HepG2 (cell line): ENCODE results near the gene RARG. TPM values are rescaled to one million over a fixed set of nuclear protein-coding genes. Genes with fewer than 3 reads are reported as not detected.

Experiments used
- ATAC-seq: fragments of 200-7000 bp; cut with Tn5 transposase; 3 replicates; pipeline ENCODE4 v1.9.1; 2020; ENCODE audit warnings: mild to moderate bottlenecking, moderate library complexity
- BruUV-seq: library from RNA; stranded (reverse); fragments of 400-500 nt; replicated peaks from 2 replicates; lab custom pipeline; 2021; lab: Mats Ljungman, UMichigan
- CTCF ChIA-PET: fragments of 300-600 bp; formaldehyde crosslinking; extraction: SDS; loops from one replicate; lab custom pipeline; 2021; ENCODE audit warnings: low total read pairs, inconsistent platforms, low intra/inter-chr PET ratio; lab: Yijun Ruan, JAX
- POLR2A ChIA-PET: fragments of 350-600 bp; sonication (Branson Sonifier 250); formaldehyde crosslinking; loops from one replicate; lab custom pipeline; 2020; ENCODE audit warnings: antibody characterized with exemption, inconsistent platforms; lab: Yijun Ruan, JAX
- DNase-seq: peaks from one replicate; pipeline ENCODE4 v3.0.0-alpha.2; 2015; ENCODE audit warnings: low spot score
- FAIRE-seq: peaks from 3 replicates; lab custom pipeline; 2011; peaks lifted over from hg19 to GRCh38; lab: Jason Lieb, UNC
- H2AFZ ChIP-seq: one replicate; pipeline ENCODE4 v1.6.1; 2011; ENCODE audit warnings: low read length, inconsistent platforms
- H3K27ac ChIP-seq: fragments of 300-600 bp; 3 replicates; pipeline ENCODE4 v1.8.0; 2011; ENCODE audit warnings: mixed run types, mild to moderate bottlenecking, mixed read lengths, low read length, inconsistent platforms; ENCODE audit not compliant: insufficient read depth; ENCODE audit errors: extremely low read length
- H3K27me3 ChIP-seq, 2 experiments: fragments of 200-600 bp in 1 of 2; 2 replicates in 1 of 2; 3 replicates in 1 of 2; pipeline versions ENCODE4 v1.6.0 to v1.8.0; 2011; ENCODE audit warnings: low read length in 2 of 2, mild to moderate bottlenecking in 2 of 2, moderate library complexity in 2 of 2, inconsistent platforms in 1 of 2; ENCODE audit not compliant: insufficient read depth in 2 of 2, control insufficient read depth in 1 of 2
- H3K36me3 ChIP-seq, 2 experiments: fragments of 200-600 bp in 1 of 2; replicated peaks in 1 of 2; 2 replicates in 1 of 2; 3 replicates in 1 of 2; pipeline versions ENCODE4 v1.5.1 to v1.8.0; 2011; ENCODE audit warnings: low read length in 2 of 2, inconsistent platforms in 1 of 2; ENCODE audit not compliant: insufficient read depth in 2 of 2, control insufficient read depth in 1 of 2
- H3K4me1 ChIP-seq: 2 replicates; pipeline ENCODE4 v1.5.1; 2012; ENCODE audit warnings: low read length, inconsistent platforms; ENCODE audit not compliant: insufficient read depth
- H3K4me2 ChIP-seq: 2 replicates; pipeline ENCODE4 v1.6.0; 2011; ENCODE audit warnings: low read depth, low read length, inconsistent platforms
- H3K4me3 ChIP-seq, 3 experiments: fragments of 200-600 bp in 1 of 3; sonication (generic), shearing (Covaris generic) in 1 of 3; replicated peaks in 1 of 3; 2 replicates each; pipeline ENCODE4 v1.5.1; 2011 to 2016; ENCODE audit warnings: low read length in 3 of 3, inconsistent platforms in 2 of 3, low read depth in 2 of 3, mild to moderate bottlenecking in 2 of 3, control low read depth in 1 of 3, mixed read lengths in 1 of 3; ENCODE audit not compliant: insufficient read depth in 1 of 3
- H3K79me2 ChIP-seq: one replicate; pipeline ENCODE4 v1.6.1; 2011; ENCODE audit warnings: low read length, inconsistent platforms; ENCODE audit not compliant: insufficient read depth
- H3K9ac ChIP-seq: 2 replicates; pipeline ENCODE4 v1.6.0; 2011; ENCODE audit warnings: mild to moderate bottlenecking, low read depth, low read length, inconsistent platforms; ENCODE audit not compliant: insufficient read depth
- H3K9me3 ChIP-seq: 2 replicates; pipeline ENCODE4 v1.5.1; 2012; ENCODE audit warnings: mild to moderate bottlenecking, low read length
- H4K20me1 ChIP-seq: 2 replicates; pipeline ENCODE4 v1.6.0; 2011; ENCODE audit warnings: inconsistent platforms, mild to moderate bottlenecking, low read length, moderate library complexity; ENCODE audit not compliant: insufficient read depth
- ASH2L ChIP-seq: fragments of 300-600, 200-600 bp; sonication (generic); IDR thresholded peaks from 2 replicates; pipeline ENCODE4 v1.7.0; 2017; ENCODE audit warnings: low read depth, mild to moderate bottlenecking, moderate library complexity, mixed read lengths, low read length; ENCODE audit not compliant: insufficient read length
- HOXA3 ChIP-seq: sonication (generic); formaldehyde crosslinking; IDR thresholded peaks from 2 replicates; pipeline ENCODE4 v1.5.0; 2020; ENCODE audit warnings: missing genetic modification reagents
- HOXA9 ChIP-seq: sonication (generic); formaldehyde crosslinking; IDR thresholded peaks from 2 replicates; pipeline ENCODE4 v1.8.1; 2022; ENCODE audit warnings: missing genetic modification reagents, mild to moderate bottlenecking, moderate library complexity, borderline replicate concordance
- KLF6 ChIP-seq: IDR thresholded peaks from 2 replicates; pipeline ENCODE4 v1.8.0; 2016; ENCODE audit warnings: missing biosample characterization, missing genetic modification reagents
- NCOA1 ChIP-seq: sonication (generic); formaldehyde crosslinking; IDR thresholded peaks from 2 replicates; pipeline ENCODE4 v1.9.0; 2021; ENCODE audit warnings: missing genetic modification reagents
- SIX1 ChIP-seq: sonication (generic); formaldehyde crosslinking; IDR thresholded peaks from 2 replicates; pipeline ENCODE4 v1.4.0; 2020; ENCODE audit warnings: missing genetic modification reagents, borderline replicate concordance
- TAF1 ChIP-seq: sonication (generic); formaldehyde crosslinking; IDR thresholded peaks from 2 replicates; pipeline ENCODE4 v1.4.0; 2020; ENCODE audit warnings: missing genetic modification reagents
- TBX2 ChIP-seq: sonication (generic); formaldehyde crosslinking; IDR thresholded peaks from 2 replicates; pipeline ENCODE4 v1.5.0; 2020; ENCODE audit warnings: missing genetic modification reagents, mild to moderate bottlenecking, borderline replicate concordance
- ZNF431 ChIP-seq: sonication (generic); formaldehyde crosslinking; IDR thresholded peaks from 2 replicates; pipeline ENCODE4 v1.9.0; 2022; ENCODE audit warnings: missing genetic modification reagents, low read depth, mild to moderate bottlenecking, borderline replicate concordance
- ZSCAN12 ChIP-seq: sonication (generic); formaldehyde crosslinking; IDR thresholded peaks from 2 replicates; pipeline ENCODE4 v1.9.0; 2021; ENCODE audit warnings: mild to moderate bottlenecking, missing genetic modification reagents
- WGBS: methylation state at CpG from one replicate; pipeline ENCODE4 v1.1.6; 2017; ENCODE audit warnings: low lambda C conversion rate; 5-methylcytosine and 5-hydroxymethylcytosine counted together
- in situ Hi-C: cut with HindIII; loops from 2 replicates; pipeline ENCODE4 v1.10.0; 2017; ENCODE audit warnings: low pct_unique_long_range_greater_than_20kb; ENCODE audit not compliant: extremely low pct_ligation_motif_present
- intact Hi-C: fragments of 100-400 bp; cut with micrococcal nuclease; formaldehyde crosslinking; loops from one replicate; pipeline ENCODE4 v1.10.0; 2022; ENCODE audit not compliant: unreplicated experiment
- polyA plus RNA-seq, 8 experiments: library from polyadenylated mRNA; depleted of rRNA in 3 of 8; stranded (reverse) in 7 of 8; unstranded in 1 of 8; fragments of >200 nt; fragmentation: Illumina TruSeq in 4 of 8; extraction: Trizol in 4 of 8; gene quantifications; 2 replicates each; pipeline versions ENCODE4 v1.2.1 to v1.2.3, GENCODE V29; 2011 to 2016; ENCODE audit warnings: low read depth in 4 of 8, missing spikeins in 1 of 8, mixed read lengths in 1 of 8; ENCODE audit not compliant: insufficient read depth in 1 of 8
- total RNA-seq, 5 experiments: library from RNA; depleted of rRNA; stranded (reverse); fragments of >200 nt; fragmentation: Illumina TruSeq; extraction: Trizol; gene quantifications; 2 replicates each; pipeline ENCODE4 v1.2.3, GENCODE V29; 2016; ENCODE audit warnings: low read depth in 1 of 5
- TF ChIP-seq, protein P1 (sequence below): sonication (generic); formaldehyde crosslinking; IDR thresholded peaks from 2 replicates; pipeline ENCODE4 v1.9.0; 2021; ENCODE audit warnings: mild to moderate bottlenecking, missing genetic modification reagents
- TF ChIP-seq, protein P2 (sequence below): sonication (generic); formaldehyde crosslinking; IDR thresholded peaks from 2 replicates; pipeline ENCODE4 v1.5.1; 2020; ENCODE audit warnings: missing genetic modification reagents, mild to moderate bottlenecking, borderline replicate concordance
- TF ChIP-seq, protein P3 (sequence below): sonication (generic); formaldehyde crosslinking; IDR thresholded peaks from 2 replicates; pipeline ENCODE4 v1.9.0; 2021; ENCODE audit warnings: missing genetic modification reagents, borderline replicate concordance

The RARG gene
- total and polyA plus RNA-seq, 2 of the 13 experiments (the other 11 are each of a cell fraction or from before 2014, with no cell fraction given): 0.77 to 1.5 TPM

- Histone ChIP-seq H3K4me1 (peaks cover 54% of the 10 kb centered on the region), H3K27me3 (no peaks in the 10 kb centered on the region; a peak in 1 of 5 replicates), H3K9ac (peak overlapping the region; percentile 18; the same call in 1 of the 2 replicates), H4K20me1 (no peaks in the 10 kb centered on the region), H3K4me3 (no peak overlapping the region; a peak in 1 of 6 replicates), H3K9me3 (no peaks in the 10 kb centered on the region), H3K79me2 (peaks cover 3% of the 10 kb centered on the region), H3K4me2 (peak overlapping the region; percentile 67), H3K36me3 (no peaks in the 10 kb centered on the region), H3K27ac (peak overlapping the region; percentile 69), H2AFZ (no peak overlapping the region)
- POLR2A ChIA-PET: interaction anchor here (0.7 to 2.2 kb wide), 9 partner anchors 10 to 120 kb away, joined by 3 to 9 read pairs (median 5); partner anchors contain the start of genes PFDN5, SOAT2 and SPRYD3
- CTCF ChIA-PET: interaction anchor here (0.8 to 1.3 kb wide), 2 partner anchors 15 kb away, joined by 4 to 6 read pairs; no protein-coding TSS in a partner anchor
- BruUV-seq: no TSS peak
- in situ Hi-C loops: no loop called here
- DNase-seq (peak; percentile 94), FAIRE-seq (peak; percentile 99), ATAC-seq (peak; percentile 94)
- WGBS: 0% methylated on average over 4 of the region's 4 CpGs
- intact Hi-C loops: loop anchor here (2.0 kb wide), 1 partner anchor 16 kb away; no protein-coding TSS in a partner anchor
- TF ChIP-seq ZSCAN12 (CRISPR knock-in tag) (no peak), TBX2 (CRISPR knock-in tag) (peak; percentile 75), HOXA9 (no peak), HOXA3 (peak; percentile 86), NCOA1 (no peak), ZNF431 (CRISPR knock-in tag) (0 out of 2 replicates have a peak, but pooled peaks have one; percentile 27), TAF1 (CRISPR knock-in tag) (no peak), ASH2L (peak; percentile 28), KLF6 (no peak), SIX1 (CRISPR knock-in tag) (no peak)
- TF ChIP-seq, protein P1, sequence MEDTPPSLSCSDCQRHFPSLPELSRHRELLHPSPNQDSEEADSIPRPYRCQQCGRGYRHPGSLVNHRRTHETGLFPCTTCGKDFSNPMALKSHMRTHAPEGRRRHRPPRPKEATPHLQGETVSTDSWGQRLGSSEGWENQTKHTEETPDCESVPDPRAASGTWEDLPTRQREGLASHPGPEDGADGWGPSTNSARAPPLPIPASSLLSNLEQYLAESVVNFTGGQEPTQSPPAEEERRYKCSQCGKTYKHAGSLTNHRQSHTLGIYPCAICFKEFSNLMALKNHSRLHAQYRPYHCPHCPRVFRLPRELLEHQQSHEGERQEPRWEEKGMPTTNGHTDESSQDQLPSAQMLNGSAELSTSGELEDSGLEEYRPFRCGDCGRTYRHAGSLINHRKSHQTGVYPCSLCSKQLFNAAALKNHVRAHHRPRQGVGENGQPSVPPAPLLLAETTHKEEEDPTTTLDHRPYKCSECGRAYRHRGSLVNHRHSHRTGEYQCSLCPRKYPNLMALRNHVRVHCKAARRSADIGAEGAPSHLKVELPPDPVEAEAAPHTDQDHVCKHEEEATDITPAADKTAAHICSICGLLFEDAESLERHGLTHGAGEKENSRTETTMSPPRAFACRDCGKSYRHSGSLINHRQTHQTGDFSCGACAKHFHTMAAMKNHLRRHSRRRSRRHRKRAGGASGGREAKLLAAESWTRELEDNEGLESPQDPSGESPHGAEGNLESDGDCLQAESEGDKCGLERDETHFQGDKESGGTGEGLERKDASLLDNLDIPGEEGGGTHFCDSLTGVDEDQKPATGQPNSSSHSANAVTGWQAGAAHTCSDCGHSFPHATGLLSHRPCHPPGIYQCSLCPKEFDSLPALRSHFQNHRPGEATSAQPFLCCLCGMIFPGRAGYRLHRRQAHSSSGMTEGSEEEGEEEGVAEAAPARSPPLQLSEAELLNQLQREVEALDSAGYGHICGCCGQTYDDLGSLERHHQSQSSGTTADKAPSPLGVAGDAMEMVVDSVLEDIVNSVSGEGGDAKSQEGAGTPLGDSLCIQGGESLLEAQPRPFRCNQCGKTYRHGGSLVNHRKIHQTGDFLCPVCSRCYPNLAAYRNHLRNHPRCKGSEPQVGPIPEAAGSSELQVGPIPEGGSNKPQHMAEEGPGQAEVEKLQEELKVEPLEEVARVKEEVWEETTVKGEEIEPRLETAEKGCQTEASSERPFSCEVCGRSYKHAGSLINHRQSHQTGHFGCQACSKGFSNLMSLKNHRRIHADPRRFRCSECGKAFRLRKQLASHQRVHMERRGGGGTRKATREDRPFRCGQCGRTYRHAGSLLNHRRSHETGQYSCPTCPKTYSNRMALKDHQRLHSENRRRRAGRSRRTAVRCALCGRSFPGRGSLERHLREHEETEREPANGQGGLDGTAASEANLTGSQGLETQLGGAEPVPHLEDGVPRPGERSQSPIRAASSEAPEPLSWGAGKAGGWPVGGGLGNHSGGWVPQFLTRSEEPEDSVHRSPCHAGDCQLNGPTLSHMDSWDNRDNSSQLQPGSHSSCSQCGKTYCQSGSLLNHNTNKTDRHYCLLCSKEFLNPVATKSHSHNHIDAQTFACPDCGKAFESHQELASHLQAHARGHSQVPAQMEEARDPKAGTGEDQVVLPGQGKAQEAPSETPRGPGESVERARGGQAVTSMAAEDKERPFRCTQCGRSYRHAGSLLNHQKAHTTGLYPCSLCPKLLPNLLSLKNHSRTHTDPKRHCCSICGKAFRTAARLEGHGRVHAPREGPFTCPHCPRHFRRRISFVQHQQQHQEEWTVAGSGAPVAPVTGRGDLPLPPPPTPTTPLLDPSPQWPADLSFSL (CRISPR knock-in tag): no peak
- TF ChIP-seq, protein P2, sequence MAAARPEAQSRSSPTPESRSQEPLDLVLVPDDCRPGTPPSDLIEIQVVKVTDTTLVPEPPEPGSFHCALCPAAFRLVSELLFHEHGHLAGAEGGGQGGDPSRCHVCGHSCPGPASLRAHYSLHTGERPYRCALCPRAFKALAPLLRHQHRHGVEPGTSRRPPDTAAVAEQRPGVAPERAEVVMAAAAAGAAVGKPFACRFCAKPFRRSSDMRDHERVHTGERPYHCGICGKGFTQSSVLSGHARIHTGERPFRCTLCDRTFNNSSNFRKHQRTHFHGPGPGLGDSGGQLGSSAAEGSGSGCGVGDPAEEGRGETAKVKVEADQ (CRISPR knock-in tag): no peak
- TF ChIP-seq, protein P3, sequence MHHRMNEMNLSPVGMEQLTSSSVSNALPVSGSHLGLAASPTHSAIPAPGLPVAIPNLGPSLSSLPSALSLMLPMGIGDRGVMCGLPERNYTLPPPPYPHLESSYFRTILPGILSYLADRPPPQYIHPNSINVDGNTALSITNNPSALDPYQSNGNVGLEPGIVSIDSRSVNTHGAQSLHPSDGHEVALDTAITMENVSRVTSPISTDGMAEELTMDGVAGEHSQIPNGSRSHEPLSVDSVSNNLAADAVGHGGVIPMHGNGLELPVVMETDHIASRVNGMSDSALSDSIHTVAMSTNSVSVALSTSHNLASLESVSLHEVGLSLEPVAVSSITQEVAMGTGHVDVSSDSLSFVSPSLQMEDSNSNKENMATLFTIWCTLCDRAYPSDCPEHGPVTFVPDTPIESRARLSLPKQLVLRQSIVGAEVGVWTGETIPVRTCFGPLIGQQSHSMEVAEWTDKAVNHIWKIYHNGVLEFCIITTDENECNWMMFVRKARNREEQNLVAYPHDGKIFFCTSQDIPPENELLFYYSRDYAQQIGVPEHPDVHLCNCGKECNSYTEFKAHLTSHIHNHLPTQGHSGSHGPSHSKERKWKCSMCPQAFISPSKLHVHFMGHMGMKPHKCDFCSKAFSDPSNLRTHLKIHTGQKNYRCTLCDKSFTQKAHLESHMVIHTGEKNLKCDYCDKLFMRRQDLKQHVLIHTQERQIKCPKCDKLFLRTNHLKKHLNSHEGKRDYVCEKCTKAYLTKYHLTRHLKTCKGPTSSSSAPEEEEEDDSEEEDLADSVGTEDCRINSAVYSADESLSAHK: no peak
Measured at GRCh38 chr12:53174881-53175491, 57.0 kb downstream of the RARG start.
